HG02798 (cell line): ENCODE results near the gene NSD1.
"Not testable (repeated sequence)": the region's sequence is repeated elsewhere in the genome, so short reads cannot be mapped to it uniquely, and the experiment has no call there.

Experiments used
- ATAC-seq: cut with Tn5 transposase; IDR thresholded peaks from one replicate; pipeline ENCODE4 v1.9.1; 2021; ENCODE audit warnings: mild to moderate bottlenecking; ENCODE audit not compliant: unreplicated experiment, poor library complexity

The NSD1 gene

GRCh38 chr5:177162379-177162778 lies 28.8 kb downstream of the NSD1 start:
- ATAC-seq, result no peak

- no peak for ATAC-seq
Observed at GRCh38 chr5:177163500-177163899, 29.9 kb downstream of the NSD1 start.

- ATAC-seq, result no peak
Observed at GRCh38 chr5:177169271-177169670, 35.7 kb downstream of the NSD1 start.

- ATAC-seq, result no peak
Observed at GRCh38 chr5:177171961-177172360, 38.4 kb downstream of the NSD1 start.

GRCh38 chr5:177175336-177175735 lies 41.8 kb downstream of the NSD1 start:
- no peak for ATAC-seq

GRCh38 chr5:177176175-177176711 lies 42.7 kb downstream of the NSD1 start:
- no peak for ATAC-seq

- ATAC-seq, result not testable (repeated sequence)
Observed at GRCh38 chr5:177177847-177178437, 44.4 kb downstream of the NSD1 start.

GRCh38 chr5:177178733-177179304 lies 45.2 kb downstream of the NSD1 start:
- ATAC-seq, result no peak

- ATAC-seq, result no peak
Observed at GRCh38 chr5:177179431-177179830, 45.9 kb downstream of the NSD1 start.

GRCh38 chr5:177183142-177183541 lies 49.6 kb downstream of the NSD1 start:
- ATAC-seq, result no peak

- no peak for ATAC-seq
Observed at GRCh38 chr5:177183766-177184360, 50.3 kb downstream of the NSD1 start.

- no peak for ATAC-seq
Observed at GRCh38 chr5:177185993-177186392, 52.4 kb downstream of the NSD1 start.

- no peak for ATAC-seq
Observed at GRCh38 chr5:177186645-177187044, 53.1 kb downstream of the NSD1 start.

GRCh38 chr5:177188775-177189174 lies 55.2 kb downstream of the NSD1 start:
- no peak for ATAC-seq

- ATAC-seq, result no peak
Observed at GRCh38 chr5:177189416-177189815, 55.8 kb downstream of the NSD1 start.

GRCh38 chr5:177189965-177190364 lies 56.4 kb downstream of the NSD1 start:
- ATAC-seq, result no peak

- ATAC-seq, result no peak
Observed at GRCh38 chr5:177194268-177194667, 60.7 kb downstream of the NSD1 start.

- no peak for ATAC-seq
Observed at GRCh38 chr5:177195307-177195952, 61.9 kb downstream of the NSD1 start.

GRCh38 chr5:177198738-177199137 lies 65.2 kb downstream of the NSD1 start:
- no peak for ATAC-seq

- ATAC-seq, result no peak
Observed at GRCh38 chr5:177204281-177204680, 70.7 kb downstream of the NSD1 start.

- ATAC-seq, result no peak
Observed at GRCh38 chr5:177209610-177210009, 76.0 kb downstream of the NSD1 start.
